HepG2 (cell line): ENCODE measurements around the gene CEP131. TPM values are rescaled to one million over a fixed set of nuclear protein-coding genes. Genes with fewer than 3 reads are reported as not detected.

ENCODE experiments used
- ATRX ChIP-seq: sonication (generic); formaldehyde crosslinking; IDR thresholded peaks from 2 replicates; pipeline ENCODE4 v1.4.0; 2020; ENCODE audit warnings: missing genetic modification reagents, borderline replicate concordance
- GABPB1 ChIP-seq: IDR thresholded peaks from 2 replicates; pipeline ENCODE4 v1.6.1; 2016; ENCODE audit warnings: mild to moderate bottlenecking, missing genetic modification reagents, moderate library complexity, missing compliant biosample characterization
- KDM6A ChIP-seq: IDR thresholded peaks from 2 replicates; pipeline ENCODE4 v1.6.1; 2016; ENCODE audit warnings: low read depth
- POLR2A ChIP-seq, 2 experiments: IDR thresholded peaks; 2 replicates each; pipeline ENCODE4 v1.6.1; 2011; ENCODE audit warnings: low read depth in 2 of 2, low read length in 2 of 2, mild to moderate bottlenecking in 1 of 2, moderate library complexity in 1 of 2; ENCODE audit not compliant: insufficient read depth in 1 of 2
- SPEN ChIP-seq: sonication (generic); formaldehyde crosslinking; IDR thresholded peaks from 2 replicates; pipeline ENCODE4 v1.5.1; 2020; ENCODE audit warnings: low read depth, mild to moderate bottlenecking, missing genetic modification reagents
- TGIF2 ChIP-seq: IDR thresholded peaks from 2 replicates; pipeline ENCODE4 v1.6.1; 2016; ENCODE audit warnings: control low read depth, missing compliant biosample characterization
- THAP11 ChIP-seq: IDR thresholded peaks from 2 replicates; pipeline ENCODE4 v1.6.1; 2016; ENCODE audit warnings: missing biosample characterization, missing genetic modification reagents
- YEATS4 ChIP-seq: sonication (generic); formaldehyde crosslinking; IDR thresholded peaks from 2 replicates; pipeline ENCODE4 v1.4.0; 2020; ENCODE audit warnings: missing genetic modification reagents, borderline replicate concordance
- YY1 ChIP-seq: IDR thresholded peaks from 2 replicates; pipeline ENCODE4 v1.6.1; 2011; ENCODE audit warnings: low read length, low read depth, moderate library complexity, mild to moderate bottlenecking; ENCODE audit not compliant: insufficient read depth, insufficient replicate concordance
- ZMYM3 ChIP-seq: sonication (generic); formaldehyde crosslinking; IDR thresholded peaks from 2 replicates; pipeline ENCODE4 v1.5.1; 2020; ENCODE audit warnings: mild to moderate bottlenecking, missing genetic modification reagents
- ZNF17 ChIP-seq: sonication (generic); formaldehyde crosslinking; IDR thresholded peaks from 2 replicates; pipeline ENCODE4 v1.5.0; 2020; ENCODE audit warnings: mild to moderate bottlenecking, missing genetic modification reagents
- ZNF337 ChIP-seq: sonication (generic); formaldehyde crosslinking; IDR thresholded peaks from 2 replicates; pipeline ENCODE4 v1.5.1; 2020; ENCODE audit warnings: missing genetic modification reagents, low read depth, mild to moderate bottlenecking, borderline replicate concordance
- ZNF33A ChIP-seq: sonication (generic); formaldehyde crosslinking; IDR thresholded peaks from 2 replicates; pipeline ENCODE4 v1.5.1; 2020; ENCODE audit warnings: missing genetic modification reagents, mild to moderate bottlenecking, moderate library complexity, borderline replicate concordance
- ZNF382 ChIP-seq: sonication (generic); formaldehyde crosslinking; IDR thresholded peaks from 2 replicates; pipeline ENCODE4 v1.5.0; 2020; ENCODE audit warnings: missing genetic modification reagents, mild to moderate bottlenecking, borderline replicate concordance
- ZSCAN12 ChIP-seq: sonication (generic); formaldehyde crosslinking; IDR thresholded peaks from 2 replicates; pipeline ENCODE4 v1.9.0; 2021; ENCODE audit warnings: mild to moderate bottlenecking, missing genetic modification reagents
- ZSCAN22 ChIP-seq: sonication (generic); formaldehyde crosslinking; IDR thresholded peaks from 2 replicates; pipeline ENCODE4 v1.4.0; 2020; ENCODE audit warnings: mild to moderate bottlenecking, missing genetic modification reagents
- polyA plus RNA-seq, 8 experiments: library from polyadenylated mRNA; depleted of rRNA in 3 of 8; stranded (reverse) in 7 of 8; unstranded in 1 of 8; fragments of >200 nt; fragmentation: Illumina TruSeq in 4 of 8; extraction: Trizol in 4 of 8; gene quantifications; 2 replicates each; pipeline versions ENCODE4 v1.2.1 to v1.2.3, GENCODE V29; 2011 to 2016; ENCODE audit warnings: low read depth in 4 of 8, missing spikeins in 1 of 8, mixed read lengths in 1 of 8; ENCODE audit not compliant: insufficient read depth in 1 of 8
- total RNA-seq, 5 experiments: library from RNA; depleted of rRNA; stranded (reverse); fragments of >200 nt; fragmentation: Illumina TruSeq; extraction: Trizol; gene quantifications; 2 replicates each; pipeline ENCODE4 v1.2.3, GENCODE V29; 2016; ENCODE audit warnings: low read depth in 1 of 5
- TF ChIP-seq, protein P1 (sequence below): sonication (generic); formaldehyde crosslinking; IDR thresholded peaks from 2 replicates; pipeline ENCODE4 v1.5.0; 2020; ENCODE audit warnings: missing genetic modification reagents, mild to moderate bottlenecking, borderline replicate concordance
- TF ChIP-seq, protein P2 (sequence below): sonication (generic); formaldehyde crosslinking; IDR thresholded peaks from 2 replicates; pipeline ENCODE4 v1.4.0; 2020; ENCODE audit warnings: mild to moderate bottlenecking, missing genetic modification reagents
- TF ChIP-seq, protein P3 (sequence below): sonication (generic); formaldehyde crosslinking; IDR thresholded peaks from 2 replicates; pipeline ENCODE4 v1.4.0; 2020; ENCODE audit warnings: missing genetic modification reagents
- TF ChIP-seq, protein P4 (sequence below): sonication (generic); formaldehyde crosslinking; IDR thresholded peaks from 2 replicates; pipeline ENCODE4 v1.8.0; 2022; ENCODE audit warnings: missing genetic modification reagents, mild to moderate bottlenecking, inconsistent platforms, borderline replicate concordance
- TF ChIP-seq, protein P5 (sequence below): conservative IDR thresholded peaks from 2 replicates; pipeline ENCODE4 v1.6.1; 2018; ENCODE audit warnings: missing genetic modification reagents
- TF ChIP-seq, protein P6 (sequence below), 2 experiments: fragments of 450-650 bp in 1 of 2; sonication (generic) in 1 of 2; formaldehyde crosslinking; IDR thresholded peaks; 2 replicates each; pipeline versions ENCODE4 v1.5.0 to v1.8.0; 2020 to 2022; ENCODE audit warnings: mild to moderate bottlenecking in 1 of 2, missing genetic modification reagents in 1 of 2

Gene CEP131
- total and polyA plus RNA-seq, 2 of the 13 experiments (the other 11 are each of a cell fraction or from before 2014, with no cell fraction given) = 5.0 to 16.8 TPM

DNA sequence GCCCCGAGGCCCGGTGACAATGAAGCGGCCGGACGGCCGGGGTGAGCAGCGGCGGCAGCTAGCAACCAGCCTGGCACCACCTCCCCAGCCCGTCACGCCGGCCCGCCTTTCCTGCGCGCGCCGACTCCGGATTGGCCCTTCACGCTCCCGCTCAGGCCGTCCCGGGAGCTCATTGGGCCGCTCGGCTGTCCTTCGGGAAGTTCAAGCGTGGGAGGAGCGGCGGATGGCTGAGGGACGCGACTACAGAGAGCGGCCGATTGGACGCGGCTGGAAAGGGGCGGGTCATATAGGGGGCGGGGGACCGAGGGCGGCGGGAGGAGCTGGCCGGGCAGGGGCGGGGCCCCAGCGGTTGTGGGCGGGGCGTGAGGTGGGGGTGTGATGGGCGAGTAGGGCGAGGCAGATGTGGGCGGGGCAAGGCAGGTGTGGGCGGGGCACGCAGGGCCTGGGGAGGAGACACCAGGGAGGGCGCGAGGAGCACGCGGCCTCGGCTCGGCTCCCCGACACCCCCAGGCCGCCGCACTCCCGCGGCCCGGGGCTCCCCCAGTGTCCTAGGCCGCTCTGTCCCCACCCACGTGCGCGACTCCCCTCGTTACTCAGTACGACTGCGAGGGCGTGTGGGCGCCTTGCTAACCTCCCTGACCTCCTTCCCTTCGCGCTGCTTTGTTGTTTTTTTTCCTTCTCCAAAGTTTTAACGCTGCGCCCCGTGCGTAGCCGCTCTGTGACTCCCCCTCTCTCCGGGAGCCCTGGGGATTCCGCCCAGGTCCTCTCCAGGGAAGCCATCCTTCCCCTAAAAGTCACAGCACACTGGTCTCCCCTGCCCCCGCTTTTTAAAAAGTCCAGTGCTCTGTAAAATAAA lies at the start of gene CEP131 (continued):
- peak; percentile 71 to 97 for TF ChIP-seq POLR2A (IDR thresholded peaks at IDR 0.05; ENCODE audit: insufficient read depth in 1 of 2, low read depth in 2 of 2, low read length in 2 of 2)
- peak; percentile 81 for TF ChIP-seq YEATS4 (CRISPR knock-in tag)
- TF ChIP-seq, protein P1, sequence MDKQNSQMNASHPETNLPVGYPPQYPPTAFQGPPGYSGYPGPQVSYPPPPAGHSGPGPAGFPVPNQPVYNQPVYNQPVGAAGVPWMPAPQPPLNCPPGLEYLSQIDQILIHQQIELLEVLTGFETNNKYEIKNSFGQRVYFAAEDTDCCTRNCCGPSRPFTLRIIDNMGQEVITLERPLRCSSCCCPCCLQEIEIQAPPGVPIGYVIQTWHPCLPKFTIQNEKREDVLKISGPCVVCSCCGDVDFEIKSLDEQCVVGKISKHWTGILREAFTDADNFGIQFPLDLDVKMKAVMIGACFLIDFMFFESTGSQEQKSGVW (CRISPR knock-in tag) = 0 out of 2 replicates have a peak, but pooled peaks have one; percentile 18
- TF ChIP-seq, protein P2, sequence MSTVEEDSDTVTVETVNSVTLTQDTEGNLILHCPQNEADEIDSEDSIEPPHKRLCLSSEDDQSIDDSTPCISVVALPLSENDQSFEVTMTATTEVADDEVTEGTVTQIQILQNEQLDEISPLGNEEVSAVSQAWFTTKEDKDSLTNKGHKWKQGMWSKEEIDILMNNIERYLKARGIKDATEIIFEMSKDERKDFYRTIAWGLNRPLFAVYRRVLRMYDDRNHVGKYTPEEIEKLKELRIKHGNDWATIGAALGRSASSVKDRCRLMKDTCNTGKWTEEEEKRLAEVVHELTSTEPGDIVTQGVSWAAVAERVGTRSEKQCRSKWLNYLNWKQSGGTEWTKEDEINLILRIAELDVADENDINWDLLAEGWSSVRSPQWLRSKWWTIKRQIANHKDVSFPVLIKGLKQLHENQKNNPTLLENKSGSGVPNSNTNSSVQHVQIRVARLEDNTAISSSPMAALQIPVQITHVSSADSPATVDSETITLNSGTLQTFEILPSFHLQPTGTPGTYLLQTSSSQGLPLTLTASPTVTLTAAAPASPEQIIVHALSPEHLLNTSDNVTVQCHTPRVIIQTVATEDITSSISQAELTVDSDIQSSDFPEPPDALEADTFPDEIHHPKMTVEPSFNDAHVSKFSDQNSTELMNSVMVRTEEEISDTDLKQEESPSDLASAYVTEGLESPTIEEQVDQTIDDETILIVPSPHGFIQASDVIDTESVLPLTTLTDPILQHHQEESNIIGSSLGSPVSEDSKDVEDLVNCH (CRISPR knock-in tag) = 0 out of 2 replicates have a peak, but pooled peaks have one; percentile 62
- TF ChIP-seq YY1 = peak; percentile 14
- TF ChIP-seq, protein P3, sequence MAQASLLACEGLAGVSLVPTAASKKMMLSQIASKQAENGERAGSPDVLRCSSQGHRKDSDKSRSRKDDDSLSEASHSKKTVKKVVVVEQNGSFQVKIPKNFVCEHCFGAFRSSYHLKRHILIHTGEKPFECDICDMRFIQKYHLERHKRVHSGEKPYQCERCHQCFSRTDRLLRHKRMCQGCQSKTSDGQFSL (CRISPR knock-in tag) = peak; percentile 85
- no peak for TF ChIP-seq ZSCAN22
- TF ChIP-seq ZNF382 (CRISPR knock-in tag) = no peak
- TF ChIP-seq ATRX (CRISPR knock-in tag) = no peak
- no peak for TF ChIP-seq ZNF33A (CRISPR knock-in tag)
- TF ChIP-seq SPEN = no peak; the same call in 1 of the 2 replicates
- TF ChIP-seq ZMYM3 (CRISPR knock-in tag) = peak; percentile 22; the same call in 1 of the 2 replicates
- TF ChIP-seq TGIF2 (CRISPR knock-in tag) = no peak
- TF ChIP-seq ZSCAN12 (CRISPR knock-in tag) = no peak
- TF ChIP-seq, protein P4, sequence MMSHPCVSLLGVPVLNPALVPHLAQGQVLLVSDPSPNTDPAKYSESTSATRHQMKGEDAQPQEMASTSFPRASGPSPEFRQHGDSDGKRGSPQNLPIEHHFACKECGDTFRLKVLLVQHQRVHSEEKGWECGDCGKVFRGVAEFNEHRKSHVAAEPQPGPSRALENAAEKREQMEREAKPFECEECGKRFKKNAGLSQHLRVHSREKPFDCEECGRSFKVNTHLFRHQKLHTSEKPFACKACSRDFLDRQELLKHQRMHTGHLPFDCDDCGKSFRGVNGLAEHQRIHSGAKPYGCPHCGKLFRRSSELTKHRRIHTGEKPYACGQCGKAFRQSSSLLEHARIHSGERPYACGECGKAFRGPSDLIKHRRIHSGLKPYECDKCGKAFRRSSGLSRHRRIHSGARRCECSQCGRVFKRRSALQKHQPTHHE (CRISPR knock-in tag) = no peak; the same call in 1 of the 2 replicates
- TF ChIP-seq, protein P5, sequence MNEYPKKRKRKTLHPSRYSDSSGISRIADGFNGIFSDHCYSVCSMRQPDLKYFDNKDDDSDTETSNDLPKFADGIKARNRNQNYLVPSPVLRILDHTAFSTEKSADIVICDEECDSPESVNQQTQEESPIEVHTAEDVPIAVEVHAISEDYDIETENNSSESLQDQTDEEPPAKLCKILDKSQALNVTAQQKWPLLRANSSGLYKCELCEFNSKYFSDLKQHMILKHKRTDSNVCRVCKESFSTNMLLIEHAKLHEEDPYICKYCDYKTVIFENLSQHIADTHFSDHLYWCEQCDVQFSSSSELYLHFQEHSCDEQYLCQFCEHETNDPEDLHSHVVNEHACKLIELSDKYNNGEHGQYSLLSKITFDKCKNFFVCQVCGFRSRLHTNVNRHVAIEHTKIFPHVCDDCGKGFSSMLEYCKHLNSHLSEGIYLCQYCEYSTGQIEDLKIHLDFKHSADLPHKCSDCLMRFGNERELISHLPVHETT (CRISPR knock-in tag) = no peak
- TF ChIP-seq KDM6A (CRISPR knock-in tag) = no peak
- peak; percentile 72; the same call in 1 of the 2 replicates for TF ChIP-seq THAP11 (CRISPR knock-in tag)
- peak; percentile 76; the same call in 1 of the 2 replicates for TF ChIP-seq ZNF337 (CRISPR knock-in tag)
- TF ChIP-seq, protein P6, sequence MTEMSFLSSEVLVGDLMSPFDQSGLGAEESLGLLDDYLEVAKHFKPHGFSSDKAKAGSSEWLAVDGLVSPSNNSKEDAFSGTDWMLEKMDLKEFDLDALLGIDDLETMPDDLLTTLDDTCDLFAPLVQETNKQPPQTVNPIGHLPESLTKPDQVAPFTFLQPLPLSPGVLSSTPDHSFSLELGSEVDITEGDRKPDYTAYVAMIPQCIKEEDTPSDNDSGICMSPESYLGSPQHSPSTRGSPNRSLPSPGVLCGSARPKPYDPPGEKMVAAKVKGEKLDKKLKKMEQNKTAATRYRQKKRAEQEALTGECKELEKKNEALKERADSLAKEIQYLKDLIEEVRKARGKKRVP (CRISPR knock-in tag; IDR thresholded peaks at IDR 0.05) = no peak
- TF ChIP-seq ZNF17 (CRISPR knock-in tag) = no peak
- peak; percentile 87 for TF ChIP-seq GABPB1
